GM12801 (cell line): ENCODE results near the gene DDHD1.

Experiments
- TF ChIP-seq, protein P1 (sequence below): IDR thresholded peaks from one replicate; pipeline ENCODE4 v1.5.1; 2011; ENCODE audit warnings: control low read depth; ENCODE audit not compliant: insufficient read length; ENCODE audit errors: extremely low read depth

Gene DDHD1

DNA sequence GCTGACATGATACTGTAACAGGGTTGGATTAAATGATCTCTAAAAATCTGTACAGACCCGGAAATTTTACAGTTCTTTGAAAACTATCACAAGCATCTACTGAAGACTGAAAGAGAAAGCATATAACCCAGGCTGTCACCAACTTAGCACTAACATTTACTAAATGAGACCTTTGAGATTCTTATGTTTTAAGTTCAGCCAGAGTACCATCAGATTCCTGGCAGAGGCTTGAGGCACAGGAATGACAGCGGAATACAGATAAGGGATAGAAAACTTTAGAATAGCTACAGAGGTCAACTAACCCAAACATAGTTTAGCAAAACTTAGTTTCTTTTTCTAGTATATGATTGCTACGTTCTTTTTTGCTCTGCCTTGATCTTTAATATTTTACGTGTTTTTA, 110.6 kb downstream of the DDHD1 start:
- TF ChIP-seq, protein P1, sequence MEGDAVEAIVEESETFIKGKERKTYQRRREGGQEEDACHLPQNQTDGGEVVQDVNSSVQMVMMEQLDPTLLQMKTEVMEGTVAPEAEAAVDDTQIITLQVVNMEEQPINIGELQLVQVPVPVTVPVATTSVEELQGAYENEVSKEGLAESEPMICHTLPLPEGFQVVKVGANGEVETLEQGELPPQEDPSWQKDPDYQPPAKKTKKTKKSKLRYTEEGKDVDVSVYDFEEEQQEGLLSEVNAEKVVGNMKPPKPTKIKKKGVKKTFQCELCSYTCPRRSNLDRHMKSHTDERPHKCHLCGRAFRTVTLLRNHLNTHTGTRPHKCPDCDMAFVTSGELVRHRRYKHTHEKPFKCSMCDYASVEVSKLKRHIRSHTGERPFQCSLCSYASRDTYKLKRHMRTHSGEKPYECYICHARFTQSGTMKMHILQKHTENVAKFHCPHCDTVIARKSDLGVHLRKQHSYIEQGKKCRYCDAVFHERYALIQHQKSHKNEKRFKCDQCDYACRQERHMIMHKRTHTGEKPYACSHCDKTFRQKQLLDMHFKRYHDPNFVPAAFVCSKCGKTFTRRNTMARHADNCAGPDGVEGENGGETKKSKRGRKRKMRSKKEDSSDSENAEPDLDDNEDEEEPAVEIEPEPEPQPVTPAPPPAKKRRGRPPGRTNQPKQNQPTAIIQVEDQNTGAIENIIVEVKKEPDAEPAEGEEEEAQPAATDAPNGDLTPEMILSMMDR: no peak

DNA sequence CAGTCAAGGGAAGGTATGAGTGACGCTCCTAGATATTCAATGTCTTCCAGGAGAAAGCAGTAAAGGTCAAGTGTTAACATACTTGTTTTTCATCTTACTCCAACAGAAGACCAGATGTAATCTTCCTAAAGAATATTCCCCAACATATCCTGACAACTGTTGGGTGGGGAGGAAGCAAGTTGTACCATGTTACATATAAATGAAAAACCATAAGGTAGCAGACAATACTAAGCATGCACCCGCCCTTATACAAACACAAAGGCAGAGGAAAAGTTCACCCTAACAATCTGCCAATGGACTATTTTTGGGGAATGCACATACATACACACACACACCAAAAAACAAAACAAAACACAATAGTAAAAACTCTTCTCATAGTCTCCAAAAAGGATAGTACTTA, 112.1 kb downstream of the DDHD1 start:
- TF ChIP-seq, protein P1: no peak

DNA sequence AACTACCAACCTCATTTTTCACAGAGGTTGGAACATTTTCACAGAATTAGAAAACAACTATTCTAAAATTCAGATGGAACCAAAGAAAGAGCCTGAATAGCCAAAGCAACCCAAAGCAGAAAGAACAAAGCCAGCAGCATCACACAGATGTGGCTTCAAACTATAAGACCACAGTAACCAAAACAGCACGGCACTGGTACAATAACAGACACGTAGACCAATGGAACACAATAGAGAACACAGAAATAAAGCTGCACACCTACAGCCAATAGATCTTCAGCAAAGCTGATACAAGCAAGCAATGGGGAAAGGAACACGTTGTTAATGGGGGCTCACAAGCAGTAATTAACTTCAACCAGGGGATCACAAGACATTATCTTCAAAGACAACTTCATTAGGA, 114.5 kb downstream of the DDHD1 start:
- TF ChIP-seq, protein P1: no peak

DNA sequence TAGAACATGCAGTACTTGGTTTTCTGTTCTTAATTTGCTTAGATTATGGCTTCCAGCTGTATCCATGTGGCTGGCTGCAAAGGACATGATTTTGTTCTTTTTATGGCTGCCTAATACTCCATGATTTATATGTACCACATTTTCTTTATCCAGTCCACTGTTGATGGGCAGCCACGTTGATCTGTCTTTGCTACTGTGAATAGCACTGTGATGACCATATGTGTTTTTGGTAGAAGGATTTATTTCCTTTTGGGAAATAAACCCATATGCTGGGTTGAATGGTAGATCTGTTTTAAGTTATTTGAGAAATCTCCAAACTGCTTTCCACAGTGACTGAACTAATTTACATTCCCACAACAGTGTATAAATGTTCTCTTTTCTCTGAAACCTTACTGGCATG, 116.1 kb downstream of the DDHD1 start:
- TF ChIP-seq, protein P1: no peak

DNA sequence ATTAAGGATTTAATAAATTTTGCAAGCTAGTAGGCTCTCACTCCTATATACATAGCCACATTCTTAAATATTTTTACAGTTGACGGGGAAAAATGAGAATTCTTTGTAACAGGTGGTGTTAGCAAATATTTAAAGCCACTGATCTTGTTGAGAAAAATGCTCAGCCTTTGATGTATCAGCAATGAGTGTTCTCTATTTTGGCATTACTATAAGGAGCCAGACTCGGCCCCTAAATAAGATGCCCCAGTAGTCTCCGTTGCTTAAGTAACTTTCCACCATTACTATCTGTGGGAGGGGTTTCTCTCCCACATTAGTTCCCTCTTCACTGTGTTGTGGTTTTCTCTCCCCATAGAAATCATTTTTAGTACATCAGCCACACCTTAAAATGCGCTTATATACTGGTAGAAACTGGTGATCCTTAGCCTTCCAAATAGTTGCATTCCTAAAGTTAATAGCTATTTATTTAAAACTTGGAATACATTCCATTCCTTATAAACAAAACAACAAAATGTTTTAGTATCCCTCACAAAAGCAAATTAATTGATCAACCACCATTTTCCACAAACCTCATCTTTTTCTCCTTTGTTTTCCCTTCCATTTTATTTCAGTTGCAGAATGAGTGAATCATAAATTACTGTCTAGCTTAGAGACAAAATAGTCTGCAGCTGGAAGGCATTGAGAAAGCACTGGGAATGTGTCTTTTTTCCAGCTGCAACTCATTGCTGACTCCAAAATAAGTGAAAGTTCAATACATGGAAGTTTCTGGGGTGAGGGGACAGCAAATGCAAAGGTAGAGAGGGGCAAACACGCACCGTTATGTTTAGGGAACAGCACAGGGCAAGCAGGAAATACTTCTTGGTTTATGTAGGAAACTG, 117.5 kb downstream of the DDHD1 start:
- TF ChIP-seq, protein P1: no peak

DNA sequence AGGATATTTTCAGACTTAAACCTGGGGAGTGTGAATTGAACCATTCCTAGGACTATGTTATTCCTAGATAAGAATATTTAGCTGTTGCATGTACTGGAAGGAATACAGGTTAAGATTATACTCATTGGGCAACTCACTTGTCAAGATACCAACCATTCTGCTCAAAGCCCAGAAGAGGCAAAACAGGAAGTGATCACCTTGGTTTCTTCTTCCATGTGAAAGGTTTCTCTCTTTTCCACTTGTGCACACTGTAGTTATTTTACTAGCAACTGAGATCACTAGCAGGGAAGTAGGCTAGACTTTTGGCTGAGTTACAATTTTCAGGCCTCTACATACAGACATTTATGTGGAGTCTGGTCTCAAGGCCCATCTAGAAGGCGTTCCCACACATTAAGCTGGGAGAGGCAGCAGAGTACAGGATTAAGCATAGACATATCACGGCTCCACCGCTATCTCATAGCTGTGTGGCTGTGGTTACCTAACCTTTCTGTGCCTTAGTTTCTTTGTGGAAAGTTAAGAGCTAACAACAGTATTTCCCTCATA, 118.4 kb downstream of the DDHD1 start:
- TF ChIP-seq, protein P1: no peak

DNA sequence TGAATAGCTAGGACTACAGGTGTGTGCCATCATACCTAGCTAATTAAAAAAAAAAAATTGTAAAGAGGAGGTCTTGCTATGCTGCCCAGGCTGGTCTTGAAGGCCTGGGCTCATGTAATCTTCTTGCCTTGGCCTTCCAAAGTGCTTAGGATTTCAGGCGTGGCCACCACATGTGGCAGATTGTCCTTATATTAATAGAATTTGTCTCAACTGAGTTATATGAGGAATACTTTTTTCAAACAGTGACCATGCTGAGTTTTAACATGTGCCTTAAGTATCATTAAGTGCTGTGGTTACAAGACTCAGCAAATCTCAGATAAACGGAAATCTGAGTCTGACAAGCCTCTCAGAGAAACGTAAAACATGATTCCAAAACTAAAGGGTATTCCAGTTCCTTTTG, 119.1 kb downstream of the DDHD1 start:
- TF ChIP-seq, protein P1: no peak
